M059J (cell line): Measurements from ENCODE around the gene CCDC92. TPM values are rescaled to one million over a fixed set of nuclear protein-coding genes. Genes with fewer than 3 reads are reported as not detected.
A peak's percentile ranks its signal among the peaks of the same experiment; 100 is the strongest.

Experiments used
- DNase-seq: peaks from one replicate; pipeline ENCODE4 v3.0.0-alpha.2; 2012; ENCODE audit warnings: low read depth
- total RNA-seq: library from RNA; depleted of rRNA; stranded (reverse); fragments of >200 nt; shearing (Covaris generic); gene quantifications from 2 replicates; pipeline ENCODE4 v1.2.3, GENCODE V29; 2014

CCDC92 gene
- total RNA-seq, 1 experiment from 2014 or later, result 13.3 TPM

- no peak for DNase-seq
These were observed 62.6 kb downstream of the CCDC92 start for GRCh38 chr12:123910057-123910456.

GRCh38 chr12:123908884-123909725, 63.5 kb downstream of the CCDC92 start:
- DNase-seq, result no peak

- no peak for DNase-seq
These were observed 64.7 kb downstream of the CCDC92 start for GRCh38 chr12:123907726-123908476.

GRCh38 chr12:123906711-123907420, 65.8 kb downstream of the CCDC92 start:
- no peak for DNase-seq

DNA sequence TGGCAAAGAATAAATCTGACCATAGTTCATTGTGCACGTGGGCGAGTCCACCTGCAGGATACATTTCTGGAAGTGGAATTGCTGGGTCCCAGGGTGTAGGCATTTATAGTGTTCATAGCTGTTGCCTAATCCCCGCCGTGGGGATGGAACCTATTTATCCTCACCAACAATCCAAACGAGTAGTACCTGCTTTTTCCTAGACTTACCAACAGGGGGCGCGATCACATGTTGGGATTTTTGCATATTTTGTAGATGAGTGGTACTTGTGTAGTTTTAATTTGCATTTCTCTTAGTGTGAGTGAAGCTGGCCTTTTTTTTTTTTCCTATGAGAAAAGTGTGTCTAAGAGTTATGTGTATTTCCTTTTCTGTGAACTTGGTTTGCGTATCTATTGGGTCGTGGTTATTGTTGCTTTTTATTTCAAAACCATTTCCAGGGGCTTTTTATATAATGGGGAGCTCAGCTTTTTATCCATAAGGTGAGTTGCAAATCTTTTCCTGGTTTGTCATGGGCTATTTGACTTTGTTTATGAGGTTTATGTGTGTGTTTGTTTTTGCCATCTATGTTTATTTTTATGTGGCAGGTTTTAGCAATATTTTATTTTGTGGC, 67.2 kb downstream of the CCDC92 start:
- peak; percentile 77 for DNase-seq

DNA sequence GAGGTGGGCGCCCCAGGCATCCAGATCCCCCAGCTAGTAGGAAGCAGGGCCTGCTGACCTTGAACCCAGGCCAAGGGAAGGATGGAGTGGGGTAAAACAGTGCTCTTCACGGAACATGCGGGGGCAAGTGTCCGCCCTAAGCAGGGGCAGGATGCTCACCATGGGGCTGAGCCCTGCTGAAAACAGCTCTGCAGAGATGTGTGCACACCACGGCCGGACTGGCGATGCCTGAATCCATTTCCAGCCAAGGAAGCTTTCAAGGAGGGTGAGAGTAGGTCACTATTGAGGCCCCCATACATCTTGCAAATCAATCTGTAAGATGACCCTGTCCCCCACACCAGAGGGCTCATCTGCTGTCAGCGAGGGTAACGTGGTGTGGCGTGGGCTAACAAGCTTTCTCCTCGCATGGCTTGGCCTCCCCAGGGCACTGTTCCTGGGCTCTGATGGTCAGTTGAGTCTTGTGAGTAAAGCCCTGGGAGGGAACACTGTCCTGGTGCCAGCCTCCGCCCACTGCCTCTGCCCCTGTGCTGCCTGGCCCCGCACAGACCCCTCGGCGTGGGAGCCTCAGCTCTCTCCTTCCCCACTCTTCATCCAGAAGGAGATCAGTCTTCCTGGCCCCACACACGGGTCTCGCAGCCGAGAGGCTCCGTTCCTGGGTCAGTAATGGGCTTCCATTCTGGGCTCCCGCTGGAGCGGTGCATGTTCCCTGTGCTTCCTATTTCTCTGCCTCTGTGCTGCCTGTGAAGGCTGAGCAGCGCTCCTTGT, 69.1 kb downstream of the CCDC92 start:
- DNase-seq, result no peak

GRCh38 chr12:123902821-123903220, 69.8 kb downstream of the CCDC92 start:
- no peak for DNase-seq

GRCh38 chr12:123900871-123901376, 71.7 kb downstream of the CCDC92 start:
- DNase-seq, result no peak

GRCh38 chr12:123899368-123899767, 73.3 kb downstream of the CCDC92 start:
- no peak for DNase-seq

GRCh38 chr12:123898673-123899072, 74.0 kb downstream of the CCDC92 start:
- DNase-seq, result no peak

- peak; percentile 90 for DNase-seq
These were observed 75.4 kb downstream of the CCDC92 start for GRCh38 chr12:123897221-123897620.

GRCh38 chr12:123896767-123897166, 75.9 kb downstream of the CCDC92 start:
- no peak for DNase-seq

- DNase-seq, result no peak
These were observed 77.2 kb downstream of the CCDC92 start for GRCh38 chr12:123895451-123895850.

DNA sequence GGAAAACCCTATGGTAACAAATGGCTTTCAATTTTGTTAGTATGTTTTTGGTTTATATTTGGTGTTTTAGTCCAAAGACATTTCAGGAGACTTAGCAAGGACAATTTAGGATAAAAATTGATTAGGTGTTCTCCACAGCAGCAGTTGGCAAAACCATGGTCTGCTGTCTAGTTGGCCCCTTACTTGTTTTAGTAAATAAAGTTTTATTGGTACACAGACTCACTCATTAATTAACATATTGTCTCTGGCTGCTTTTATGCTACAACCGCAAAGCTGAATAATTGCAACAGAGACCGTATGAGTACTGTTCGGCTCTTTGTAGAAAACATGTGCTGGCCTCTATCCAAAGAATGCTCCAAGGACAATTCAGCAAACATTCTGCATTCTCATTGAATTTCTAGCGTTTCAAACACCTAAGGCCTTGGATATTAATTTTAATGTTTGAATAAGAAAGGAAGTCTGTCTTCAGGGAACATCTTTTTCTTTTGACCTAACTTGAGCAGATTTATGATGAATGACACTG, 77.7 kb downstream of the CCDC92 start:
- no peak for DNase-seq

- no peak for DNase-seq
These were observed 79.4 kb downstream of the CCDC92 start for GRCh38 chr12:123893276-123893675.

- DNase-seq, result no peak
These were observed 79.8 kb downstream of the CCDC92 start for GRCh38 chr12:123892853-123893252.

GRCh38 chr12:123892180-123892559, 80.5 kb downstream of the CCDC92 start:
- DNase-seq, result no peak

DNA sequence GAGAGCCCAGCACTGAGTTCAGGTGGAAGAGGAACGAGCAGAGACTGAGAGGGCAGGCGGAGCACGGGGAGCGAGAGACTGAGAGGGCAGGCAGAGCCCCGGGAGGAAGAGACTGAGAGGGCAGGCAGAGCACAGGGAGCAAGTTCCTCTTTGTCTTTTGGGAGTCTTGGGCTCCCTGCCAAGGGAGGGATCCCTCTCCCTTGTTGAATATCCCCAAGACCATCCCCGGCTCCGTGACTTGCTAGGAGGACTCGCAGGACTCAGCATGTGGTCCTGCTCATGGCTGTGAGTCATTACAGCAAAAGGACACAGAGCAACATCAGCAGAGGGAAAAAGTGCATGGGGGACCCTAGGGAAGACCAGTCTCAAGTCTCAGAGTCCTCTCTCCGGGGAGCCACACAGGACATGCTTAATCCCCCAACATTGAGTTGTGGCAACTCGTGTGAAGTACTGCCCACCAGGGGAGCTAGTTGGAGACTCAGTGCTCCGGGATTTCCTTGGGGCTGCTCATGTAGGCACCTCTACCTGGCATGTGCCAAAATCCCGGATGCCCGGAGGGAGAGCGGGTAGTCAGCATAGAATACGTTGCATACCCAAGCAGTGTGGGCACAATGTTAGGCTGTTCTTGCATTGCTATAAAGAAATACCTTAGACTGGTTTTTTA, 81.0 kb downstream of the CCDC92 start:
- DNase-seq, result no peak

- DNase-seq, result no peak
These were observed 81.6 kb downstream of the CCDC92 start for GRCh38 chr12:123891011-123891410.

GRCh38 chr12:123890536-123890902, 82.1 kb downstream of the CCDC92 start:
- DNase-seq, result no peak
